ENCODE results near the gene ACVR1. TPM values are rescaled to one million over a fixed set of nuclear protein-coding genes. Genes with fewer than 3 reads are reported as not detected.
A peak's percentile ranks its signal among the peaks of the same experiment; 100 is the strongest.

ACVR1 gene
- total RNA-seq, 1 donor from 2014 or later: 6.9 TPM

- no peak for DNase-seq (ENCODE audit: low spot score in 2 of 2)
- intact Hi-C loops (cut with DNase I): no loop called here
- Histone ChIP-seq H3K27ac (no peak overlapping the region), H3K4me3 (no peak overlapping the region), H3K9me3 (no peaks in the 10 kb centered on the region), H3K27me3 (no peaks in the 10 kb centered on the region), H3K36me3 (peaks cover 0 to 6% of the 10 kb centered on the region in 2 donors), H3K4me1 (peaks cover 0 to under 1% of the 10 kb centered on the region in 2 donors)
- TF ChIP-seq CTCF (IDR thresholded peaks at IDR 0.05): no peak
These were observed 72.7 kb downstream of the ACVR1 start for GRCh38 chr2:157803476-157803875.

GRCh38 chr2:157800838-157801495, 75.2 kb downstream of the ACVR1 start:
- no peak for DNase-seq (ENCODE audit: low spot score in 2 of 2)
- Histone ChIP-seq H3K4me3 (no peak overlapping the region), H3K36me3 (peaks cover 0 to 17% of the 10 kb centered on the region in 2 donors), H3K4me1 (no peaks in the 10 kb centered on the region), H3K27me3 (no peaks in the 10 kb centered on the region), H3K27ac (no peak overlapping the region), H3K9me3 (no peaks in the 10 kb centered on the region)
- intact Hi-C loops (cut with DNase I): no loop called here
- no peak for TF ChIP-seq CTCF (IDR thresholded peaks at IDR 0.05)

GRCh38 chr2:157793053-157793612, 83.0 kb downstream of the ACVR1 start:
- Histone ChIP-seq H3K27me3 (no peaks in the 10 kb centered on the region), H3K27ac (peak overlapping the region; percentile 13 to 42), H3K4me1 (peaks cover 14 to 35% of the 10 kb centered on the region in 2 donors), H3K9me3 (no peaks in the 10 kb centered on the region), H3K4me3 (no peak overlapping the region), H3K36me3 (peaks cover 0 to 8% of the 10 kb centered on the region in 2 donors)
- no peak for DNase-seq (ENCODE audit: low spot score in 2 of 2)
- intact Hi-C loops (cut with DNase I): loop anchor here (2.0 to 5.0 kb wide), 2 partner anchors 14 to 664 kb away; partner anchors contain the start of genes CCDC148 and PKP4
- peak in 2 of 3 experiments; percentile 16 to 21 for TF ChIP-seq CTCF (IDR thresholded peaks at IDR 0.05)

- H3K27ac ChIP-seq: peak overlapping the region; percentile 42 to 59
- H3K9me3 ChIP-seq: no peaks in the 10 kb centered on the region
- no peak for DNase-seq (ENCODE audit: low spot score in 2 of 2)
- H3K4me3 ChIP-seq: no peak overlapping the region
- TF ChIP-seq CTCF (IDR thresholded peaks at IDR 0.05): no peak
- H3K4me1 ChIP-seq: peaks cover 14 to 42% of the 10 kb centered on the region in 2 donors
- H3K36me3 ChIP-seq: peaks cover 0 to 2% of the 10 kb centered on the region in 2 donors
- intact Hi-C loops (cut with DNase I): loop anchor here (2.0 to 5.0 kb wide), 2 partner anchors 14 to 665 kb away; partner anchors contain the start of genes CCDC148 and PKP4
- H3K27me3 ChIP-seq: no peaks in the 10 kb centered on the region
These were observed 83.6 kb downstream of the ACVR1 start for GRCh38 chr2:157792335-157793052.

GRCh38 chr2:157790780-157791179, 85.3 kb downstream of the ACVR1 start:
- Histone ChIP-seq H3K4me3 (no peak overlapping the region), H3K27me3 (no peaks in the 10 kb centered on the region), H3K4me1 (peaks cover 14 to 59% of the 10 kb centered on the region in 2 donors), H3K9me3 (no peaks in the 10 kb centered on the region), H3K36me3 (no peaks in the 10 kb centered on the region), H3K27ac (peak overlapping the region; percentile 70 to 77)
- DNase-seq (ENCODE audit: low spot score in 2 of 2): no peak
- no peak for TF ChIP-seq CTCF (IDR thresholded peaks at IDR 0.05)
- intact Hi-C loops (cut with DNase I): loop anchor here (1.0 to 5.0 kb wide), 2 partner anchors 85 to 667 kb away; partner anchors contain the start of genes CCDC148 and PKP4
